Trophoblast cell (in vitro differentiated cells and primary cell): ENCODE measurements around the gene DNAH7.

Experiments
- DNase-seq, 2 donors: peaks; one replicate each; pipeline ENCODE4 v3.0.0-alpha.2; 2016
- H2AFZ ChIP-seq: 2 replicates; pipeline ENCODE4 v1.6.1; 2013; ENCODE audit warnings: low read length, moderate library complexity, mild to moderate bottlenecking; ENCODE audit not compliant: insufficient read depth, poor library complexity
- H2AK5ac ChIP-seq: 2 replicates; pipeline ENCODE4 v1.6.1; 2013; ENCODE audit warnings: mild to moderate bottlenecking, low read length
- H2BK120ac ChIP-seq: 2 replicates; pipeline ENCODE4 v1.6.1; 2013; ENCODE audit warnings: low read length, mild to moderate bottlenecking, moderate library complexity; ENCODE audit not compliant: insufficient read depth, poor library complexity
- H2BK12ac ChIP-seq: 2 replicates; pipeline ENCODE4 v1.6.1; 2013; ENCODE audit warnings: mild to moderate bottlenecking, low read length, moderate library complexity
- H2BK5ac ChIP-seq: 2 replicates; pipeline ENCODE4 v1.6.1; 2013; ENCODE audit warnings: low read length, low read depth, moderate library complexity, mild to moderate bottlenecking; ENCODE audit not compliant: poor library complexity
- H3K14ac ChIP-seq: 2 replicates; pipeline ENCODE4 v1.6.1; 2013; ENCODE audit warnings: mild to moderate bottlenecking, low read length
- H3K18ac ChIP-seq: 2 replicates; pipeline ENCODE4 v1.6.1; 2013; ENCODE audit warnings: mild to moderate bottlenecking, low read length
- H3K23ac ChIP-seq: 2 replicates; pipeline ENCODE4 v1.6.1; 2013; ENCODE audit warnings: low read length
- H3K27ac ChIP-seq: 2 replicates; pipeline ENCODE4 v1.5.1; 2013; ENCODE audit warnings: low read depth, mild to moderate bottlenecking, inconsistent platforms, low read length, moderate library complexity
- H3K27me3 ChIP-seq: 2 replicates; pipeline ENCODE4 v1.6.1; 2013; ENCODE audit warnings: inconsistent platforms, mild to moderate bottlenecking, low read length, moderate library complexity; ENCODE audit not compliant: insufficient read depth
- H3K36me3 ChIP-seq, 2 experiments: 1 replicate in 1 of 2; 2 replicates in 1 of 2; pipeline ENCODE4 v1.6.1; 2013; ENCODE audit warnings: low read length in 2 of 2, mild to moderate bottlenecking in 2 of 2, moderate library complexity in 1 of 2; ENCODE audit not compliant: insufficient read depth in 2 of 2, control insufficient read depth in 1 of 2
- H3K4ac ChIP-seq: 2 replicates; pipeline ENCODE4 v1.6.1; 2013; ENCODE audit warnings: low read depth, mild to moderate bottlenecking, low read length, moderate library complexity
- H3K4me1 ChIP-seq, 2 experiments: 1 replicate in 1 of 2; 2 replicates in 1 of 2; pipeline ENCODE4 v1.6.1; 2013; ENCODE audit warnings: low read length in 2 of 2, mild to moderate bottlenecking in 2 of 2, moderate library complexity in 1 of 2; ENCODE audit not compliant: insufficient read depth in 2 of 2, control insufficient read depth in 1 of 2
- H3K4me2 ChIP-seq: 2 replicates; pipeline ENCODE4 v1.6.1; 2013; ENCODE audit warnings: inconsistent platforms, mild to moderate bottlenecking, low read length, moderate library complexity
- H3K4me3 ChIP-seq: 2 replicates; pipeline ENCODE4 v1.5.1; 2013; ENCODE audit warnings: mild to moderate bottlenecking, low read depth, low read length, inconsistent platforms
- H3K79me1 ChIP-seq: one replicate; pipeline ENCODE4 v1.6.1; 2013; ENCODE audit warnings: low read length
- H3K79me2 ChIP-seq: 2 replicates; pipeline ENCODE4 v1.6.1; 2013; ENCODE audit warnings: low read length, mild to moderate bottlenecking; ENCODE audit not compliant: control insufficient read depth, insufficient read depth, poor library complexity
- H3K9ac ChIP-seq: 2 replicates; pipeline ENCODE4 v1.6.1; 2013; ENCODE audit warnings: mild to moderate bottlenecking, low read length
- H3K9me3 ChIP-seq: 2 replicates; pipeline ENCODE4 v1.6.1; 2013; ENCODE audit warnings: low read depth, mild to moderate bottlenecking, control low read depth, inconsistent platforms, low read length; ENCODE audit not compliant: insufficient read depth
- H4K12ac ChIP-seq: 2 replicates; pipeline ENCODE4 v1.6.1; 2013; ENCODE audit warnings: low read depth, mild to moderate bottlenecking, low read length, moderate library complexity
- H4K8ac ChIP-seq: 2 replicates; pipeline ENCODE4 v1.6.1; 2013; ENCODE audit warnings: low read depth, mild to moderate bottlenecking, low read length, moderate library complexity
- H4K91ac ChIP-seq: one replicate; pipeline ENCODE4 v1.6.1; 2013; ENCODE audit warnings: low read depth, mild to moderate bottlenecking, low read length, moderate library complexity
- WGBS: extraction: QIAGEN DNeasy Blood & Tissue Kit; methylation state at CpG from one replicate; pipeline ENCODE4 v1.1.7; 2013; ENCODE audit warnings: missing lambda C conversion rate; ENCODE audit not compliant: insufficient read length, insufficient coverage; ENCODE audit errors: extremely low coverage; 5-methylcytosine and 5-hydroxymethylcytosine counted together

Gene DNAH7

GRCh38 chr2:195735347-195735746 is 333.3 kb downstream of the DNAH7 start:
- no peak overlapping the region for H3K4ac ChIP-seq
- H2BK12ac ChIP-seq: no peak overlapping the region
- H3K4me3 ChIP-seq: no peak overlapping the region

GRCh38 chr2:195734931-195735330 is 333.7 kb downstream of the DNAH7 start:
- no peaks in the 10 kb centered on the region for H3K79me1 ChIP-seq
- no peak overlapping the region for H2BK5ac ChIP-seq
- no peak overlapping the region for H2BK120ac ChIP-seq
- H4K8ac ChIP-seq: no peak overlapping the region
- H2BK12ac ChIP-seq: no peak overlapping the region
- peaks cover 5 to 15% of the 10 kb centered on the region in 2 experiments for H3K36me3 ChIP-seq
- no peak overlapping the region for H3K4me3 ChIP-seq
- DNase-seq: no peak
- H3K18ac ChIP-seq: no peak overlapping the region
- no peaks in the 10 kb centered on the region for H3K27me3 ChIP-seq
- H3K4me2 ChIP-seq: no peak overlapping the region
- no CpG with 5 or more reads among the region's 2 CpGs for WGBS
- H3K23ac ChIP-seq: no peak overlapping the region
- no peak overlapping the region for H4K91ac ChIP-seq
- H3K9me3 ChIP-seq: no peaks in the 10 kb centered on the region
- H3K79me2 ChIP-seq: no peaks in the 10 kb centered on the region
- H3K4me1 ChIP-seq: no peaks in the 10 kb centered on the region
- H3K4ac ChIP-seq: no peak overlapping the region
- H2AFZ ChIP-seq: no peak overlapping the region
- H3K27ac ChIP-seq: no peak overlapping the region
- no peak overlapping the region for H3K14ac ChIP-seq
- no peak overlapping the region for H4K12ac ChIP-seq
- H3K9ac ChIP-seq: no peak overlapping the region
- no peak overlapping the region for H2AK5ac ChIP-seq

More at GRCh38 chr2:195735347-195735746, 333.3 kb downstream of the DNAH7 start:
- H3K9me3 ChIP-seq: no peaks in the 10 kb centered on the region
- H4K91ac ChIP-seq: no peak overlapping the region
- H3K27me3 ChIP-seq: no peaks in the 10 kb centered on the region
- DNase-seq: no peak
- H4K12ac ChIP-seq: no peak overlapping the region
- no CpG with 5 or more reads among the region's 1 CpG for WGBS
- no peak overlapping the region for H3K14ac ChIP-seq
- H3K18ac ChIP-seq: no peak overlapping the region
- H2AK5ac ChIP-seq: no peak overlapping the region
- H4K8ac ChIP-seq: no peak overlapping the region
- H3K9ac ChIP-seq: no peak overlapping the region
- no peaks in the 10 kb centered on the region for H3K79me1 ChIP-seq
- peaks cover 5 to 13% of the 10 kb centered on the region in 2 experiments for H3K36me3 ChIP-seq
- H2AFZ ChIP-seq: no peak overlapping the region
- no peak overlapping the region for H3K23ac ChIP-seq
- no peak overlapping the region for H2BK120ac ChIP-seq
- H3K27ac ChIP-seq: no peak overlapping the region
- no peak overlapping the region for H2BK5ac ChIP-seq
- no peaks in the 10 kb centered on the region for H3K79me2 ChIP-seq
- no peaks in the 10 kb centered on the region for H3K4me1 ChIP-seq
- no peak overlapping the region for H3K4me2 ChIP-seq

GRCh38 chr2:195734395-195734794 is 334.2 kb downstream of the DNAH7 start:
- Histone ChIP-seq H3K9ac (no peak overlapping the region), H3K79me2 (no peaks in the 10 kb centered on the region), H4K8ac (no peak overlapping the region), H2BK12ac (no peak overlapping the region), H3K23ac (no peak overlapping the region), H3K4ac (no peak overlapping the region), H3K27ac (no peak overlapping the region), H4K12ac (no peak overlapping the region), H2AK5ac (no peak overlapping the region), H3K14ac (no peak overlapping the region), H3K4me3 (no peak overlapping the region), H3K36me3 (peaks cover 5 to 15% of the 10 kb centered on the region in 2 experiments), H3K27me3 (no peaks in the 10 kb centered on the region), H3K4me1 (no peaks in the 10 kb centered on the region), H4K91ac (no peak overlapping the region), H3K9me3 (no peaks in the 10 kb centered on the region), H3K4me2 (no peak overlapping the region), H2AFZ (no peak overlapping the region), H3K79me1 (no peaks in the 10 kb centered on the region), H2BK5ac (no peak overlapping the region), H3K18ac (no peak overlapping the region), H2BK120ac (no peak overlapping the region)
- no peak for DNase-seq
- 100% methylated on average over 1 of the region's 6 CpGs for WGBS

GRCh38 chr2:195733831-195734230 is 334.8 kb downstream of the DNAH7 start:
- Histone ChIP-seq H3K36me3 (peaks cover 5 to 15% of the 10 kb centered on the region in 2 experiments), H3K9ac (no peak overlapping the region), H2AK5ac (no peak overlapping the region), H4K12ac (no peak overlapping the region), H3K4ac (no peak overlapping the region), H3K27ac (no peak overlapping the region), H3K18ac (no peak overlapping the region), H2BK5ac (no peak overlapping the region), H3K79me2 (no peaks in the 10 kb centered on the region), H3K14ac (no peak overlapping the region), H2BK120ac (no peak overlapping the region), H3K4me1 (no peaks in the 10 kb centered on the region), H3K27me3 (no peaks in the 10 kb centered on the region), H4K8ac (no peak overlapping the region), H2BK12ac (no peak overlapping the region), H3K23ac (no peak overlapping the region), H3K4me3 (no peak overlapping the region), H4K91ac (no peak overlapping the region), H3K4me2 (no peak overlapping the region), H2AFZ (no peak overlapping the region), H3K9me3 (no peaks in the 10 kb centered on the region), H3K79me1 (no peaks in the 10 kb centered on the region)
- no peak for DNase-seq
